Lower leg skin (tissue), 3 donors: Measurements from ENCODE around the gene TDRD7.

ENCODE experiments used
- CTCF ChIP-seq, 3 donors: fragments of 450-650 bp; IDR thresholded peaks; one replicate each; pipeline ENCODE4 v1.5.1; 2016; ENCODE audit warnings: antibody characterized with exemption in 3 of 3, mild to moderate bottlenecking in 3 of 3, moderate library complexity in 2 of 3
- POLR2A ChIP-seq, 2 donors: fragments of 450-650 bp; IDR thresholded peaks; one replicate each; pipeline ENCODE4 v1.6.1; 2016 to 2017; ENCODE audit warnings: antibody characterized with exemption in 2 of 2, mild to moderate bottlenecking in 1 of 2, moderate library complexity in 1 of 2

GRCh38 chr9:97518909-97519307 lies 107.0 kb downstream of the TDRD7 start:
- TF ChIP-seq CTCF (IDR thresholded peaks at IDR 0.05) = no peak
- no peak for TF ChIP-seq POLR2A (IDR thresholded peaks at IDR 0.05)
